Fibroblast of lung (primary cell): ENCODE measurements around the gene RHOJ. TPM values are rescaled to one million over a fixed set of nuclear protein-coding genes. Genes with fewer than 3 reads are reported as not detected.
A peak's percentile ranks its signal among the peaks of the same experiment; 100 is the strongest.

Experiments used
- DNase-seq, 2 donors: peaks; one replicate each; pipeline versions ENCODE4 v3.0.0 to v3.0.0-alpha.2; 2010; ENCODE audit warnings: low read depth in 2 of 2
- H2AFZ ChIP-seq: 2 replicates; pipeline ENCODE4 v1.5.1; 2012; ENCODE audit warnings: low read length, control low read depth, inconsistent platforms
- H3K27ac ChIP-seq: 2 replicates; pipeline ENCODE4 v1.5.1; 2011; ENCODE audit warnings: low read length, control low read depth; ENCODE audit not compliant: insufficient read depth
- H3K27me3 ChIP-seq: 2 replicates; pipeline ENCODE4 v1.5.1; 2011; ENCODE audit warnings: mild to moderate bottlenecking, low read length; ENCODE audit not compliant: control insufficient read depth, insufficient read depth
- H3K36me3 ChIP-seq: 2 replicates; pipeline ENCODE4 v1.5.1; 2011; ENCODE audit warnings: low read length; ENCODE audit not compliant: control insufficient read depth, insufficient read depth
- H3K4me1 ChIP-seq: 2 replicates; pipeline ENCODE4 v1.5.1; 2011; ENCODE audit warnings: low read length; ENCODE audit not compliant: control insufficient read depth, insufficient read depth; ENCODE audit errors: extremely low read depth
- H3K4me2 ChIP-seq: 2 replicates; pipeline ENCODE4 v1.5.1; 2011; ENCODE audit warnings: low read length, control low read depth; ENCODE audit not compliant: insufficient read depth; ENCODE audit errors: extremely low read depth
- H3K4me3 ChIP-seq, 4 experiments: fragments of 200-600 bp in 1 of 4; sonication (generic) in 1 of 4; replicated peaks in 1 of 4; 2 replicates each; pipeline ENCODE4 v1.5.1; 2011 to 2016; ENCODE audit warnings: low read length in 4 of 4, low read depth in 3 of 4, mild to moderate bottlenecking in 3 of 4, control low read depth in 2 of 4, inconsistent platforms in 1 of 4, mixed read lengths in 1 of 4; ENCODE audit not compliant: insufficient read depth in 1 of 4; ENCODE audit errors: control extremely low read depth in 1 of 4
- H3K79me2 ChIP-seq: 2 replicates; pipeline ENCODE4 v1.5.1; 2012; ENCODE audit warnings: mild to moderate bottlenecking, low read length, inconsistent platforms; ENCODE audit not compliant: control insufficient read depth, insufficient read depth
- H3K9ac ChIP-seq: 2 replicates; pipeline ENCODE4 v1.5.1; 2011; ENCODE audit warnings: mild to moderate bottlenecking, low read length, control low read depth; ENCODE audit not compliant: insufficient read depth
- H3K9me3 ChIP-seq: 2 replicates; pipeline ENCODE4 v1.5.1; 2012; ENCODE audit warnings: low read depth, low read length; ENCODE audit not compliant: control insufficient read depth, insufficient read depth
- H4K20me1 ChIP-seq: 2 replicates; pipeline ENCODE4 v1.5.1; 2011; ENCODE audit warnings: low read length; ENCODE audit not compliant: control insufficient read depth, insufficient read depth; ENCODE audit errors: extremely low read depth
- CTCF ChIP-seq, 2 donors: IDR thresholded peaks in 1 of 2; conservative IDR thresholded peaks in 1 of 2; 1 replicate in 1 of 2; 2 replicates in 1 of 2; pipeline ENCODE4 v1.5.1; 2011 to 2012; ENCODE audit warnings: low read length in 2 of 2, control low read depth in 1 of 2, inconsistent platforms in 1 of 2, low read depth in 1 of 2, mild to moderate bottlenecking in 1 of 2
- EZH2 ChIP-seq: IDR thresholded peaks from 2 replicates; pipeline ENCODE4 v1.5.1; 2012; ENCODE audit warnings: low read length, control low read depth, mild to moderate bottlenecking; ENCODE audit errors: missing control alignments
- polyA plus RNA-seq, 2 donors: library from polyadenylated mRNA; depleted of rRNA in 1 of 2; stranded (reverse) in 1 of 2; unstranded in 1 of 2; fragments of >200 nt; gene quantifications; 2 replicates each; pipeline ENCODE4 v1.2.1, GENCODE V29; 2011 to 2012; ENCODE audit warnings: missing spikeins in 1 of 2
- total RNA-seq: library from RNA; depleted of rRNA; stranded (reverse); fragments of >200 nt; gene quantifications from 2 replicates; pipeline ENCODE4 v1.2.1, GENCODE V29; 2014

RHOJ gene
- total and polyA plus RNA-seq, 2 donors (not counting 1 experiment from before 2014, with no cell fraction given), result 1.2 to 10.4 TPM

- Histone ChIP-seq H3K27ac (no peak overlapping the region), H2AFZ (no peak overlapping the region), H3K79me2 (no peaks in the 10 kb centered on the region), H3K9me3 (no peaks in the 10 kb centered on the region), H3K36me3 (no peaks in the 10 kb centered on the region), H3K27me3 (no peaks in the 10 kb centered on the region), H3K4me1 (no peaks in the 10 kb centered on the region), H4K20me1 (no peaks in the 10 kb centered on the region), H3K4me2 (no peak overlapping the region), H3K4me3 (no peak overlapping the region), H3K9ac (no peak overlapping the region)
- no peak for DNase-seq
- no peak for TF ChIP-seq EZH2
- TF ChIP-seq CTCF (conservative IDR thresholded peaks at IDR 0.05 in 1 of 2, IDR thresholded peaks at IDR 0.05 in 1 of 2; ENCODE audit: low read depth in 1 of 2, low read length in 2 of 2), result no peak
These were observed 58.2 kb downstream of the RHOJ start for GRCh38 chr14:63262446-63262845.

- peak in 1 of 2 donors; percentile 36 for DNase-seq
- no peaks in the 10 kb centered on the region for H4K20me1 ChIP-seq
- no peaks in the 10 kb centered on the region for H3K27me3 ChIP-seq
- no peak overlapping the region for H3K27ac ChIP-seq
- no peaks in the 10 kb centered on the region for H3K79me2 ChIP-seq
- H3K36me3 ChIP-seq, result no peaks in the 10 kb centered on the region
- H3K9me3 ChIP-seq, result no peaks in the 10 kb centered on the region
- TF ChIP-seq CTCF (conservative IDR thresholded peaks at IDR 0.05 in 1 of 2, IDR thresholded peaks at IDR 0.05 in 1 of 2; ENCODE audit: low read depth in 1 of 2, low read length in 2 of 2) (no peak), EZH2 (no peak)
- H3K4me1 ChIP-seq, result no peaks in the 10 kb centered on the region
- H3K4me2 ChIP-seq, result no peak overlapping the region
- H3K4me3 ChIP-seq, result no peak overlapping the region
- no peak overlapping the region for H2AFZ ChIP-seq
- H3K9ac ChIP-seq, result no peak overlapping the region
These were observed 61.9 kb downstream of the RHOJ start for GRCh38 chr14:63266106-63266505.

- DNase-seq, result peak in 1 of 2 donors; percentile 47
- H3K4me3 ChIP-seq, result no peak overlapping the region
- H3K27me3 ChIP-seq, result no peaks in the 10 kb centered on the region
- peak overlapping the region; percentile 25 for H3K4me2 ChIP-seq
- no peak overlapping the region for H3K9ac ChIP-seq
- no peaks in the 10 kb centered on the region for H3K4me1 ChIP-seq
- H3K27ac ChIP-seq, result no peak overlapping the region
- H3K36me3 ChIP-seq, result no peaks in the 10 kb centered on the region
- TF ChIP-seq CTCF (conservative IDR thresholded peaks at IDR 0.05 in 1 of 2, IDR thresholded peaks at IDR 0.05 in 1 of 2; ENCODE audit: low read depth in 1 of 2, low read length in 2 of 2) (no peak), EZH2 (no peak)
- H3K9me3 ChIP-seq, result no peaks in the 10 kb centered on the region
- H3K79me2 ChIP-seq, result no peaks in the 10 kb centered on the region
- no peaks in the 10 kb centered on the region for H4K20me1 ChIP-seq
- H2AFZ ChIP-seq, result no peak overlapping the region
These were observed 62.9 kb downstream of the RHOJ start for GRCh38 chr14:63267171-63267570.
